Activated CD8-positive, alpha-beta T cell treated with anti-CD3 and anti-CD28 coated beads for 36 hours (primary cell): ENCODE data around the gene NEO1. TPM values are rescaled to one million over a fixed set of nuclear protein-coding genes. Genes with fewer than 3 reads are reported as not detected.

Experiments
- ATAC-seq: fragments of 200-7000 bp; cut with Tn5 transposase; one replicate; pipeline ENCODE4 v1.10.0; 2021; ENCODE audit warnings: mild to moderate bottlenecking, moderate library complexity
- CTCF ChIA-PET: fragments of 350-600 bp; sonication (Branson Sonifier 250); formaldehyde crosslinking; loops from one replicate; lab custom pipeline; 2021; ENCODE audit warnings: antibody characterized with exemption; lab: Charles Lee
- POLR2A ChIA-PET: fragments of 350-600 bp; sonication (Branson Sonifier 250); formaldehyde crosslinking; loops from one replicate; lab custom pipeline; 2021; ENCODE audit warnings: antibody characterized with exemption; lab: Charles Lee
- DNase-seq: peaks from one replicate; pipeline ENCODE4 v3.0.0-alpha.2; 2020
- H3K27ac Mint-ChIP-seq: one replicate; pipeline ENCODE4 v1.8.0; 2021; ENCODE audit warnings: mild to moderate bottlenecking, mixed read lengths
- H3K27me3 Mint-ChIP-seq: one replicate; pipeline ENCODE4 v1.8.0; 2021; ENCODE audit warnings: mixed read lengths
- H3K36me3 Mint-ChIP-seq: one replicate; pipeline ENCODE4 v1.8.0; 2021; ENCODE audit warnings: low read depth, mixed read lengths
- H3K4me1 Mint-ChIP-seq: one replicate; pipeline ENCODE4 v1.8.0; 2021; ENCODE audit warnings: low read depth, mixed read lengths
- H3K4me3 Mint-ChIP-seq: one replicate; pipeline ENCODE4 v1.8.0; 2021; ENCODE audit warnings: mild to moderate bottlenecking, moderate library complexity, mixed read lengths
- H3K9me3 Mint-ChIP-seq: one replicate; pipeline ENCODE4 v1.8.0; 2021; ENCODE audit warnings: mixed read lengths
- intact Hi-C: fragments of 100-400 bp; cut with micrococcal nuclease; formaldehyde crosslinking; loops from one replicate; pipeline ENCODE4 v1.10.0; 2022
- total RNA-seq, 2 experiments: library from RNA; stranded (reverse); gene quantifications; one replicate each; pipeline ENCODE4 v1.2.3, GENCODE V29; 2021
- TF ChIP-seq, protein P1 (sequence below): fragments of 200-600 bp; IDR thresholded peaks from one replicate; pipeline ENCODE4 v1.8.0; 2022; ENCODE audit warnings: antibody characterized with exemption, mild to moderate bottlenecking

NEO1 gene
- total RNA-seq, 2 experiments from 2014 or later = 2.8 to 3.1 TPM

DNA sequence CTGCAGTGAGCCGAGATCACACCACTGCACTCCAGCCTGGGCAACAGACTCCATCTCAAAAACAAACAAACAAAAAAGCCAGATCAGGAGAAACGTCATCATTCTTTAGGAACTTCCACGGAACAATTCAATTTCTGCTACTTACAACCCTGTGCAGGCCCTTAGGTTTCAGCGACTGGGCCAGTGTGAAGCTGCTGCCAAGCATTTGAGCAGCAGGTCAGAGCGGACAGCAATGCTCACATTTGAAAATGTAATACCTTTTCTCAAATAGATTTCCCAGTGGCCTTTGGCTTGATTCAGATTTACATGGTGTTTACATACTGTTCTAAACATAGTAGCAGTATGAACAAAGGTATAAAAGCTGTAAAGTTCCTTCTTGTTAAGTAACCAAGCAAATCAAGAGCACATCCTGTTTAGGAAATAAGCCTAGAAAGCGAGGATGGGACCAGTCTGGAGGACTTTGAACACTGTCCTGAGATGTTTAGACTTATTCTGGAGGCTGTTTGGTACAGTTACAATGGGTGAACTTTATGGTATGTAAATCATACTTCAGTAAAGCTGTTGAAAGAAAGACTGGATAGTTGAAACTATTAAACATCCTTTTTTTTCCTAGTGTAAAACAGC is 175.3 kb downstream of the NEO1 start:
- TF ChIP-seq, protein P1, sequence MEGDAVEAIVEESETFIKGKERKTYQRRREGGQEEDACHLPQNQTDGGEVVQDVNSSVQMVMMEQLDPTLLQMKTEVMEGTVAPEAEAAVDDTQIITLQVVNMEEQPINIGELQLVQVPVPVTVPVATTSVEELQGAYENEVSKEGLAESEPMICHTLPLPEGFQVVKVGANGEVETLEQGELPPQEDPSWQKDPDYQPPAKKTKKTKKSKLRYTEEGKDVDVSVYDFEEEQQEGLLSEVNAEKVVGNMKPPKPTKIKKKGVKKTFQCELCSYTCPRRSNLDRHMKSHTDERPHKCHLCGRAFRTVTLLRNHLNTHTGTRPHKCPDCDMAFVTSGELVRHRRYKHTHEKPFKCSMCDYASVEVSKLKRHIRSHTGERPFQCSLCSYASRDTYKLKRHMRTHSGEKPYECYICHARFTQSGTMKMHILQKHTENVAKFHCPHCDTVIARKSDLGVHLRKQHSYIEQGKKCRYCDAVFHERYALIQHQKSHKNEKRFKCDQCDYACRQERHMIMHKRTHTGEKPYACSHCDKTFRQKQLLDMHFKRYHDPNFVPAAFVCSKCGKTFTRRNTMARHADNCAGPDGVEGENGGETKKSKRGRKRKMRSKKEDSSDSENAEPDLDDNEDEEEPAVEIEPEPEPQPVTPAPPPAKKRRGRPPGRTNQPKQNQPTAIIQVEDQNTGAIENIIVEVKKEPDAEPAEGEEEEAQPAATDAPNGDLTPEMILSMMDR = no peak
- H3K9me3 Mint-ChIP-seq = no peaks in the 10 kb centered on the region
- peaks cover 11% of the 10 kb centered on the region for H3K4me1 Mint-ChIP-seq
- no peak overlapping the region for H3K4me3 Mint-ChIP-seq
- CTCF ChIA-PET = interaction anchor here (2.2 kb wide), 1 partner anchor 506 kb away, joined by 4 read pairs; no protein-coding TSS in a partner anchor
- POLR2A ChIA-PET = no interaction called here
- DNase-seq = no peak
- intact Hi-C loops = no loop called here
- H3K27ac Mint-ChIP-seq = no peak overlapping the region
- H3K27me3 Mint-ChIP-seq = peaks cover 7% of the 10 kb centered on the region
- ATAC-seq = no peak
- H3K36me3 Mint-ChIP-seq = peaks cover 2% of the 10 kb centered on the region

- DNase-seq = no peak
- no peak for ATAC-seq
- no peaks in the 10 kb centered on the region for H3K9me3 Mint-ChIP-seq
- ChIA-PET POLR2A (no interaction called here), CTCF (interaction anchor here (2.2 kb wide), 1 partner anchor 506 kb away, joined by 4 read pairs; no protein-coding TSS in a partner anchor)
- TF ChIP-seq, protein P1 = no peak
- H3K4me1 Mint-ChIP-seq = peaks cover 8% of the 10 kb centered on the region
- no peak overlapping the region for H3K4me3 Mint-ChIP-seq
- H3K27ac Mint-ChIP-seq = no peak overlapping the region
- H3K36me3 Mint-ChIP-seq = peaks cover 2% of the 10 kb centered on the region
- intact Hi-C loops = no loop called here
- H3K27me3 Mint-ChIP-seq = peaks cover 7% of the 10 kb centered on the region
Observed at GRCh38 chr15:73228128-73228646, 175.9 kb downstream of the NEO1 start.

DNA sequence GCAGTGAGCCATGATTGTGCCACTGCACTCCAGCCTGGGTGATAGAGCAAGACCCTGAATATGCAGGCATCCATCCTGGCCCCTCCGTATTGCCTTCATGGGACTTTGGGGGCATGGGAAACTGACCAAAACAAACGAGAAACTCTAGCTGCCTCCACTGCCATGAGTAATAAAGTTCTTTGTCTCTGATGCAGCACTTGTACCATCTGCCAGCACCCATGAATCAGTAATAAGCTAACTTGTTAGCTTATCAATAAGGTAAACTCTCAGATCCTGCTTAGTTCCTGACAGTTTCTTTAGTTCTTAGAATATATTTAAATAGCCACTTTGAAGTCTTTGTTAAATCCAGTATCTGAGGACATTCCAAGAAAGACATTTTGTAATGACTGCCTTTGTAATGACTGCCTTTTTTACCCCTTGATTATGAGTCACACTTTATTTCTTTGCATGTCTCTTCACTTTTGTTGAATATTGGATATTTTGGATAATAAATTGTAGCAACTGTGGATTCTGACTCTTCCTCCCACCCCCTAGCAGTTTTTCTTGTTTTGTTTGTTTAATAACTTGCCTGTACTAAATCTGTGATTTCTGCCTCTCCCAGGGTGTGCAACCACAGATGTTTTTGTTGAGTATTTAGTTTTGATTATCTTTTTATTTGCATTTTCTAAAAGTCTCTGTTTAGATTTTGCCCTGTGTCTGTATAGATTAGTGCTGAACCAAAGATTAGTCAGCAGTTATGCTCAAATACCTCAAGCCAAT is 179.6 kb downstream of the NEO1 start:
- no peaks in the 10 kb centered on the region for H3K4me1 Mint-ChIP-seq
- no peak for ATAC-seq
- H3K27me3 Mint-ChIP-seq = peaks cover 2% of the 10 kb centered on the region
- no peaks in the 10 kb centered on the region for H3K9me3 Mint-ChIP-seq
- no peak overlapping the region for H3K4me3 Mint-ChIP-seq
- TF ChIP-seq, protein P1 = no peak
- ChIA-PET POLR2A (no interaction called here), CTCF (interaction anchor here (2.7 kb wide), 1 partner anchor 9 kb away, joined by 15 read pairs; no protein-coding TSS in a partner anchor)
- no peak overlapping the region for H3K27ac Mint-ChIP-seq
- DNase-seq = no peak
- intact Hi-C loops = no loop called here
- H3K36me3 Mint-ChIP-seq = peaks cover 2% of the 10 kb centered on the region

DNA sequence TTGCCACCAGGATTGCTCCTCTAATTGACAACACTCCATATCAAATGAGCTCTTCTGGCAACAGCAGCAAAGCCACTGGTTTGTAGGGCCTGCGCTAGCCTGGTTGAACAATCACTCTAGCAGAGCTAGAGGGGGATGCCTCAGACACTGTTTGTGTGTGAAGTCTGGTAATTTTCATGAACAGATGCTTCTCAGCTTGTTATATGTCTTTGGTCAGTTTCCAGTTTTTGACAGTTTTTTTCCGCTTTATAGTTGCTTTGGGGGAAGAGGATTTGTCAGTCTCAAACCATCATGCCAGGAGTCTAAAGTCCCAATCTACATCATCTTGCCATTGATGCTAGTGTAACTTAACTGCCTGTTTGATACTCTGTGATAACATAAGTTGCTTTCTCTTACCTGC is 180.5 kb downstream of the NEO1 start:
- Mint-ChIP-seq H3K27me3 (peaks cover 2% of the 10 kb centered on the region), H3K4me1 (no peaks in the 10 kb centered on the region), H3K4me3 (no peak overlapping the region), H3K36me3 (peaks cover 2% of the 10 kb centered on the region), H3K9me3 (no peaks in the 10 kb centered on the region), H3K27ac (no peak overlapping the region)
- ATAC-seq (no peak), DNase-seq (no peak)
- intact Hi-C loops = no loop called here
- TF ChIP-seq, protein P1 = no peak
- ChIA-PET POLR2A (no interaction called here), CTCF (interaction anchor here (1.3 to 2.7 kb wide), 3 partner anchors 8 to 46 kb away, joined by 3 to 15 read pairs (median 4); no protein-coding TSS in a partner anchor)

- Mint-ChIP-seq H3K27ac (no peak overlapping the region), H3K27me3 (peaks cover 2% of the 10 kb centered on the region), H3K9me3 (no peaks in the 10 kb centered on the region), H3K36me3 (peaks cover 2% of the 10 kb centered on the region), H3K4me3 (no peak overlapping the region), H3K4me1 (no peaks in the 10 kb centered on the region)
- intact Hi-C loops = no loop called here
- DNase-seq = no peak
- CTCF ChIA-PET = interaction anchor here (1.2 to 2.7 kb wide), 4 partner anchors 7 to 45 kb away, joined by 3 to 15 read pairs (median 4); no protein-coding TSS in a partner anchor
- POLR2A ChIA-PET = no interaction called here
- no peak for ATAC-seq
- TF ChIP-seq, protein P1 = no peak
Observed at GRCh38 chr15:73233623-73234022, 181.4 kb downstream of the NEO1 start.
